Measurements from ENCODE around the gene PLEKHA7.

PLEKHA7 gene

GRCh38 chr11:16982256-16982671 lies 31.9 kb downstream of the PLEKHA7 start:
- DNase-seq: no peak
- no peaks in the 10 kb centered on the region for H3K36me3 ChIP-seq (replicated peaks)
- no peak overlapping the region for H3K27ac ChIP-seq
- H3K27me3 ChIP-seq (replicated peaks): no peaks in the 10 kb centered on the region
- no peak overlapping the region for H3K4me3 ChIP-seq (ENCODE audit: low read depth, low read length)
- in situ Hi-C loops (cut with HindIII; ENCODE audit: low pct_ligation_motif_present, low sequenced_read_pairs): no loop called here
- no peak for TF ChIP-seq CTCF (IDR thresholded peaks at IDR 0.05; ENCODE audit: low read depth, low read length, missing control alignments)

GRCh38 chr11:16981651-16982194 lies 32.5 kb downstream of the PLEKHA7 start:
- no peaks in the 10 kb centered on the region for H3K27me3 ChIP-seq (replicated peaks)
- H3K27ac ChIP-seq: no peak overlapping the region
- no peak for TF ChIP-seq CTCF (IDR thresholded peaks at IDR 0.05; ENCODE audit: low read depth, low read length, missing control alignments)
- H3K36me3 ChIP-seq (replicated peaks): no peaks in the 10 kb centered on the region
- in situ Hi-C loops (cut with HindIII; ENCODE audit: low pct_ligation_motif_present, low sequenced_read_pairs): no loop called here
- H3K4me3 ChIP-seq (ENCODE audit: low read depth, low read length): no peak overlapping the region
- DNase-seq: peak; percentile 41

- Histone ChIP-seq H3K27me3 (replicated peaks) (no peaks in the 10 kb centered on the region), H3K36me3 (replicated peaks) (no peaks in the 10 kb centered on the region), H3K4me3 (ENCODE audit: low read depth, low read length) (no peak overlapping the region), H3K27ac (no peak overlapping the region)
- TF ChIP-seq CTCF (IDR thresholded peaks at IDR 0.05; ENCODE audit: low read depth, low read length, missing control alignments): no peak
- in situ Hi-C loops (cut with HindIII; ENCODE audit: low pct_ligation_motif_present, low sequenced_read_pairs): no loop called here
- DNase-seq: no peak
Observed at GRCh38 chr11:16979703-16980622, 34.3 kb downstream of the PLEKHA7 start.

GRCh38 chr11:16977994-16978315 lies 36.3 kb downstream of the PLEKHA7 start:
- Histone ChIP-seq H3K27me3 (replicated peaks) (no peaks in the 10 kb centered on the region), H3K36me3 (replicated peaks) (no peaks in the 10 kb centered on the region), H3K27ac (no peak overlapping the region), H3K4me3 (ENCODE audit: low read depth, low read length) (no peak overlapping the region)
- no peak for DNase-seq
- TF ChIP-seq CTCF (IDR thresholded peaks at IDR 0.05; ENCODE audit: low read depth, low read length, missing control alignments): no peak
- in situ Hi-C loops (cut with HindIII; ENCODE audit: low pct_ligation_motif_present, low sequenced_read_pairs): no loop called here

- in situ Hi-C loops (cut with HindIII; ENCODE audit: low pct_ligation_motif_present, low sequenced_read_pairs): no loop called here
Observed at GRCh38 chr11:16977136-16977993, 36.8 kb downstream of the PLEKHA7 start.

More at GRCh38 chr11:16977136-16977993, 36.8 kb downstream of the PLEKHA7 start:
- no peak for DNase-seq
- H3K4me3 ChIP-seq (ENCODE audit: low read depth, low read length): no peak overlapping the region
- no peaks in the 10 kb centered on the region for H3K27me3 ChIP-seq (replicated peaks)
- H3K36me3 ChIP-seq (replicated peaks): no peaks in the 10 kb centered on the region
- no peak overlapping the region for H3K27ac ChIP-seq
- TF ChIP-seq CTCF (IDR thresholded peaks at IDR 0.05; ENCODE audit: low read depth, low read length, missing control alignments): no peak
